Measurements from ENCODE around the gene TBC1D1.

DNA sequence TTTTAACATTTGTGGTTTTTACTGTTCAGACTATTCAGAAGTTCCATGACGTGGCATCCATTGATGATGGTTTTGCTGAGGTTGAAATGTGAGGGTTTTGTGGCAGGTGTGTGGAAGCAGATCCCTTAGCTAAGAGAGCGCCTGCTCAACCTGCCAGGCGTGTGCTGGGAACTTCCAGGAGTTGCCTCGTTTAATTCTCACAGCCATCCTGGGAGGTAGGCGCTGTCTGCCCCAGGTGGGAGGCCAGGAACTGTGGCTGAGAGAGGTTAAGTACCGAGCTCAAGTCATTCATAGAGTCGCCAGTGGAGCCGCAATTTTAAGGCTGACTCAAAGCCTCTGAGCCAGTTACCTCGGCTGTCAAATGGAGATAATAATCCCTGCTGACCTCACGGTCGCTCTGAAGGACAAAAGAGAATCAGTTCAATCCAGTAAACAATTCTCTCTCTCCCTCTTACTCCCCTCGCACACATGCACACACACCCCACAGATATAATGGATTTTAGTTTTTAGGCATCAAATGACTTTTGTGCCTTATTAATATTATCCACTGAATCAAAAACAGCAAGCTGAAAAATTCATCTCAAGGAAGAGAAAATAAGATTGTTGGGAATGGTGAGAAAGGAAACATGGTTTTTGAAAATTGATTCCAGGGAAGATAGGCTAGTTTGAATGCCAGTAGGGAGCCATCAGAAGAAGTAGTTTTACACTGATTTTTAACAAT is 240.6 kb downstream of the TBC1D1 start:
- TF ChIP-seq, protein P1, sequence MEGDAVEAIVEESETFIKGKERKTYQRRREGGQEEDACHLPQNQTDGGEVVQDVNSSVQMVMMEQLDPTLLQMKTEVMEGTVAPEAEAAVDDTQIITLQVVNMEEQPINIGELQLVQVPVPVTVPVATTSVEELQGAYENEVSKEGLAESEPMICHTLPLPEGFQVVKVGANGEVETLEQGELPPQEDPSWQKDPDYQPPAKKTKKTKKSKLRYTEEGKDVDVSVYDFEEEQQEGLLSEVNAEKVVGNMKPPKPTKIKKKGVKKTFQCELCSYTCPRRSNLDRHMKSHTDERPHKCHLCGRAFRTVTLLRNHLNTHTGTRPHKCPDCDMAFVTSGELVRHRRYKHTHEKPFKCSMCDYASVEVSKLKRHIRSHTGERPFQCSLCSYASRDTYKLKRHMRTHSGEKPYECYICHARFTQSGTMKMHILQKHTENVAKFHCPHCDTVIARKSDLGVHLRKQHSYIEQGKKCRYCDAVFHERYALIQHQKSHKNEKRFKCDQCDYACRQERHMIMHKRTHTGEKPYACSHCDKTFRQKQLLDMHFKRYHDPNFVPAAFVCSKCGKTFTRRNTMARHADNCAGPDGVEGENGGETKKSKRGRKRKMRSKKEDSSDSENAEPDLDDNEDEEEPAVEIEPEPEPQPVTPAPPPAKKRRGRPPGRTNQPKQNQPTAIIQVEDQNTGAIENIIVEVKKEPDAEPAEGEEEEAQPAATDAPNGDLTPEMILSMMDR (tag by site-specific recombination; IDR thresholded peaks at IDR 0.05): no peak
- TF ChIP-seq ZNF660 (tag by site-specific recombination; IDR thresholded peaks at IDR 0.05) (no peak), ZBTB1 (tag by site-specific recombination; IDR thresholded peaks at IDR 0.05) (no peak), MZF1 (tag by site-specific recombination; IDR thresholded peaks at IDR 0.05; ENCODE audit: borderline replicate concordance) (no peak), ZNF830 (tag by site-specific recombination; IDR thresholded peaks at IDR 0.05; ENCODE audit: low read depth) (no peak)
